H9 (cell line): ENCODE results near the gene FAM240A. TPM values are rescaled to one million over a fixed set of nuclear protein-coding genes. Genes with fewer than 3 reads are reported as not detected.

Experiments used
- DNase-seq: peaks from one replicate; pipeline ENCODE4 v3.0.0-alpha.2; 2017
- H2AFZ ChIP-seq: one replicate; pipeline ENCODE4 v1.6.1; 2013; ENCODE audit warnings: mild to moderate bottlenecking, low read length, control low read depth, moderate library complexity
- H2AK5ac ChIP-seq: 2 replicates; pipeline ENCODE4 v1.6.1; 2013; ENCODE audit warnings: low read length, control low read depth, mixed read lengths; ENCODE audit not compliant: insufficient read length
- H2BK120ac ChIP-seq: one replicate; pipeline ENCODE4 v1.6.1; 2013; ENCODE audit warnings: low read depth, mild to moderate bottlenecking, low read length, control low read depth, inconsistent platforms; ENCODE audit not compliant: poor library complexity, severe bottlenecking
- H2BK12ac ChIP-seq: 2 replicates; pipeline ENCODE4 v1.6.1; 2013; ENCODE audit warnings: low read length, control low read depth, mixed read lengths, low read depth; ENCODE audit not compliant: insufficient read length
- H2BK15ac ChIP-seq: 2 replicates; pipeline ENCODE4 v1.6.1; 2013; ENCODE audit warnings: low read depth, low read length, control low read depth
- H2BK20ac ChIP-seq: one replicate; pipeline ENCODE4 v1.6.1; 2013; ENCODE audit warnings: low read depth, mild to moderate bottlenecking, low read length, control low read depth, inconsistent platforms; ENCODE audit not compliant: poor library complexity, severe bottlenecking
- H2BK5ac ChIP-seq: 2 replicates; pipeline ENCODE4 v1.6.1; 2013; ENCODE audit warnings: low read length, control low read depth, mixed read lengths; ENCODE audit not compliant: insufficient read length
- H3K14ac ChIP-seq: 2 replicates; pipeline ENCODE4 v1.6.1; 2013; ENCODE audit warnings: low read length, control low read depth; ENCODE audit not compliant: insufficient read depth
- H3K18ac ChIP-seq: 2 replicates; pipeline ENCODE4 v1.6.1; 2013; ENCODE audit warnings: low read depth, mild to moderate bottlenecking, mixed read lengths, low read length, control low read depth; ENCODE audit not compliant: insufficient read length
- H3K23ac ChIP-seq: 2 replicates; pipeline ENCODE4 v1.6.1; 2013; ENCODE audit warnings: low read length, control low read depth, mixed read lengths, low read depth; ENCODE audit not compliant: insufficient read length
- H3K23me2 ChIP-seq: 2 replicates; pipeline ENCODE4 v1.6.1; 2013; ENCODE audit warnings: low read depth, mild to moderate bottlenecking, mixed read lengths, low read length, control low read depth; ENCODE audit not compliant: insufficient read length, poor library complexity, severe bottlenecking
- H3K27ac ChIP-seq: 2 replicates; pipeline ENCODE4 v1.5.1; 2013; ENCODE audit warnings: low read length, control low read depth, mixed read lengths, low read depth; ENCODE audit not compliant: insufficient read length
- H3K27me3 ChIP-seq: 2 replicates; pipeline ENCODE4 v1.6.1; 2013; ENCODE audit warnings: low read length, control low read depth, inconsistent platforms; ENCODE audit not compliant: insufficient read depth
- H3K4ac ChIP-seq: 2 replicates; pipeline ENCODE4 v1.6.1; 2013; ENCODE audit warnings: low read depth, mild to moderate bottlenecking, control low read depth, inconsistent platforms, low read length, moderate library complexity
- H3K4me1 ChIP-seq: 2 replicates; pipeline ENCODE4 v1.6.1; 2013; ENCODE audit warnings: low read length, control low read depth, inconsistent platforms; ENCODE audit not compliant: insufficient read depth
- H3K4me2 ChIP-seq: 2 replicates; pipeline ENCODE4 v1.6.1; 2013; ENCODE audit warnings: low read length, control low read depth, mixed read lengths; ENCODE audit not compliant: insufficient read length, insufficient read depth
- H3K56ac ChIP-seq: 2 replicates; pipeline ENCODE4 v1.6.1; 2013; ENCODE audit warnings: low read depth, mild to moderate bottlenecking, mixed read lengths, low read length, control low read depth; ENCODE audit not compliant: insufficient read length
- H3K79me1 ChIP-seq: 2 replicates; pipeline ENCODE4 v1.6.1; 2013; ENCODE audit warnings: low read depth, mild to moderate bottlenecking, moderate library complexity, low read length, control low read depth, inconsistent platforms; ENCODE audit not compliant: insufficient read depth, poor library complexity, severe bottlenecking
- H3K79me2 ChIP-seq: 2 replicates; pipeline ENCODE4 v1.6.1; 2013; ENCODE audit warnings: low read length, control low read depth, inconsistent platforms; ENCODE audit not compliant: insufficient read depth
- H3K9ac ChIP-seq: 2 replicates; pipeline ENCODE4 v1.6.1; 2013; ENCODE audit warnings: low read length, control low read depth, mixed read lengths; ENCODE audit not compliant: insufficient read length; ENCODE audit errors: extremely low read depth
- H3K9me3 ChIP-seq: one replicate; pipeline ENCODE4 v1.6.1; 2013; ENCODE audit warnings: low read depth, low read length, inconsistent platforms; ENCODE audit not compliant: control insufficient read depth
- H3T11ph ChIP-seq: one replicate; pipeline ENCODE4 v1.6.1; 2013; ENCODE audit warnings: mild to moderate bottlenecking, low read length, control low read depth, inconsistent platforms
- H4K20me1 ChIP-seq: one replicate; pipeline ENCODE4 v1.6.1; 2013; ENCODE audit not compliant: control insufficient read depth, insufficient read length, insufficient read depth
- H4K5ac ChIP-seq: 2 replicates; pipeline ENCODE4 v1.6.1; 2013; ENCODE audit warnings: low read depth, mild to moderate bottlenecking, mixed read lengths, low read length, control low read depth; ENCODE audit not compliant: insufficient read length
- H4K8ac ChIP-seq: replicated peaks from 2 replicates; pipeline ENCODE4 v1.6.1; 2013; ENCODE audit warnings: low read length, control low read depth, mixed read lengths, low read depth; ENCODE audit not compliant: insufficient read length
- H4K91ac ChIP-seq: 2 replicates; pipeline ENCODE4 v1.6.1; 2013; ENCODE audit warnings: low read depth, mild to moderate bottlenecking, moderate library complexity, mixed read lengths, low read length, control low read depth; ENCODE audit not compliant: insufficient read length
- H3K27ac Mint-ChIP-seq, 3 experiments: 2 replicates in 2 of 3; 3 replicates in 1 of 3; pipeline ENCODE4 v1.8.0; 2020 to 2021; ENCODE audit warnings: mixed read lengths in 3 of 3, mild to moderate bottlenecking in 1 of 3, moderate library complexity in 1 of 3
- H3K27me3 Mint-ChIP-seq: 2 replicates; pipeline ENCODE4 v1.8.0; 2021; ENCODE audit warnings: low read depth, mild to moderate bottlenecking, moderate library complexity, mixed read lengths
- H3K36me3 Mint-ChIP-seq, 3 experiments: 2 replicates in 2 of 3; 3 replicates in 1 of 3; pipeline ENCODE4 v1.8.0; 2020 to 2021; ENCODE audit warnings: low read depth in 3 of 3, mixed read lengths in 3 of 3; ENCODE audit not compliant: insufficient read depth in 1 of 3
- H3K4me1 Mint-ChIP-seq, 2 experiments: 2 replicates each; pipeline ENCODE4 v1.8.0; 2020; ENCODE audit warnings: mixed read lengths in 2 of 2
- H3K4me3 Mint-ChIP-seq, 2 experiments: 2 replicates in 1 of 2; 3 replicates in 1 of 2; pipeline ENCODE4 v1.8.0; 2020 to 2021; ENCODE audit warnings: mild to moderate bottlenecking in 2 of 2, mixed read lengths in 2 of 2, moderate library complexity in 1 of 2
- H3K9me3 Mint-ChIP-seq, 2 experiments: 2 replicates in 1 of 2; 3 replicates in 1 of 2; pipeline ENCODE4 v1.8.0; 2020; ENCODE audit warnings: mild to moderate bottlenecking in 2 of 2, mixed read lengths in 2 of 2, moderate library complexity in 1 of 2
- WGBS: extraction: QIAGEN DNeasy Blood & Tissue Kit; methylation state at CpG from one replicate; pipeline ENCODE4 v1.1.7; 2013; ENCODE audit warnings: missing lambda C conversion rate, low lambda C conversion rate, mixed read lengths; ENCODE audit not compliant: insufficient read length; ENCODE audit errors: extremely low coverage; 5-methylcytosine and 5-hydroxymethylcytosine counted together
- total RNA-seq: library from RNA; stranded (reverse); gene quantifications from 2 replicates; pipeline ENCODE4 v1.2.1, GENCODE V29; 2021
- TF ChIP-seq, protein P1 (sequence below): fragments of 200-600 bp; sonication (generic); conservative IDR thresholded peaks from 3 replicates; pipeline ENCODE4 v1.8.0; 2021; ENCODE audit warnings: antibody characterized with exemption, mild to moderate bottlenecking

Gene FAM240A
- total RNA-seq, 1 experiment from 2014 or later: 0.11 TPM

DNA sequence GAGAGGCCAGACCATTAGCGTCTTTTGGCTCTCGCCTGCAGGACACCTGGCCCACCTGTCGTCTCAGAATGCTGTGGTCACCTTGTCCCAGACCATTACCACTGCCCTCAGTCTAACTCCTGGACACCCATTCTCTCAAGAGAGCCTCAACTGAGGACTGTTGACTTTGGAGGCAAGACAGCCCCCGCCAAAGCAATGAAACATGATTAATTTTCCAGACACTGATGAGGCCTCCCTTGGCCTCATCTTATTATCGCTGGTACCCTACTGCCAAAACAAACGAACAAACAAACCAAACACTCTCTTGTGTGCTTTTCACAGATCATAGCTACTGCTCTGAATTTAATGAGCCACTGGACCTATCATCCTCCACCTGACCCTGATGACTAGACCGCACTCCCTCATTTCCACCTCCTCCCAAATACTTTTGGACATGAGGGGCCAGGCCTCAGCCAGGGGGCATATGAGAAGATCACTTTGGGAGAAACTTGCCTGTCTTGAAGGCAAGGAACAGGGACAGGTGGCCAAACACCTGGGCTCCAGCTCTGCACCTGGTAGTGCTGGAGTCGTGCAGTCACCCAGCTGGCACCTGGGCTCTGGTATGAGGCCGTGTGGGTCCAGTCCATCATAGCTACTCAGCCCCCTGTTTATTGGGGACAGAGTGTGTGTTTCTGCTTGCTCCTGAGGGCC, 53.6 kb downstream of the FAM240A start:
- Histone ChIP-seq H3K9me3 (no peaks in the 10 kb centered on the region), H3K79me2 (no peaks in the 10 kb centered on the region), H3K23ac (no peak overlapping the region), H3K27ac (no peak overlapping the region), H3K4ac (no peak overlapping the region), H2AK5ac (no peak overlapping the region), H3K4me1 (peaks cover 7% of the 10 kb centered on the region; the same call in 1 of the 2 replicates), H4K8ac (no peak overlapping the region), H3T11ph (no peak overlapping the region), H2BK15ac (no peak overlapping the region), H3K18ac (no peak overlapping the region), H4K20me1 (no peaks in the 10 kb centered on the region), H3K56ac (no peak overlapping the region), H3K27me3 (no peaks in the 10 kb centered on the region), H2AFZ (no peak overlapping the region), H3K23me2 (no peaks in the 10 kb centered on the region), H3K79me1 (no peaks in the 10 kb centered on the region), H2BK20ac (no peak overlapping the region), H3K4me2 (no peak overlapping the region), H3K9ac (no peak overlapping the region), H2BK12ac (no peak overlapping the region), H4K5ac (no peak overlapping the region), H2BK120ac (no peak overlapping the region), H4K91ac (no peak overlapping the region), H2BK5ac (no peak overlapping the region), H3K14ac (no peak overlapping the region)
- peak; percentile 18 for DNase-seq
- Mint-ChIP-seq H3K4me1 (peaks cover 32 to 33% of the 10 kb centered on the region in 2 experiments), H3K36me3 (no peaks in the 10 kb centered on the region), H3K4me3 (no peak overlapping the region), H3K27ac (no peak overlapping the region; a peak in 1 of 7 replicates), H3K9me3 (no peaks in the 10 kb centered on the region), H3K27me3 (peaks cover 6% of the 10 kb centered on the region)
- WGBS: no CpG with 5 or more reads among the region's 9 CpGs
- TF ChIP-seq, protein P1, sequence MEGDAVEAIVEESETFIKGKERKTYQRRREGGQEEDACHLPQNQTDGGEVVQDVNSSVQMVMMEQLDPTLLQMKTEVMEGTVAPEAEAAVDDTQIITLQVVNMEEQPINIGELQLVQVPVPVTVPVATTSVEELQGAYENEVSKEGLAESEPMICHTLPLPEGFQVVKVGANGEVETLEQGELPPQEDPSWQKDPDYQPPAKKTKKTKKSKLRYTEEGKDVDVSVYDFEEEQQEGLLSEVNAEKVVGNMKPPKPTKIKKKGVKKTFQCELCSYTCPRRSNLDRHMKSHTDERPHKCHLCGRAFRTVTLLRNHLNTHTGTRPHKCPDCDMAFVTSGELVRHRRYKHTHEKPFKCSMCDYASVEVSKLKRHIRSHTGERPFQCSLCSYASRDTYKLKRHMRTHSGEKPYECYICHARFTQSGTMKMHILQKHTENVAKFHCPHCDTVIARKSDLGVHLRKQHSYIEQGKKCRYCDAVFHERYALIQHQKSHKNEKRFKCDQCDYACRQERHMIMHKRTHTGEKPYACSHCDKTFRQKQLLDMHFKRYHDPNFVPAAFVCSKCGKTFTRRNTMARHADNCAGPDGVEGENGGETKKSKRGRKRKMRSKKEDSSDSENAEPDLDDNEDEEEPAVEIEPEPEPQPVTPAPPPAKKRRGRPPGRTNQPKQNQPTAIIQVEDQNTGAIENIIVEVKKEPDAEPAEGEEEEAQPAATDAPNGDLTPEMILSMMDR: no peak
